ENCODE measurements around the gene ATOH8. TPM values are rescaled to one million over a fixed set of nuclear protein-coding genes. Genes with fewer than 3 reads are reported as not detected.

The ATOH8 gene
- total RNA-seq, 1 experiment from 2014 or later, result 0.81 TPM

- no peak for TF ChIP-seq SP1 (CRISPR knock-in tag; conservative IDR thresholded peaks at IDR 0.05)
- no peak for TF ChIP-seq ZNF396 (CRISPR knock-in tag; IDR thresholded peaks at IDR 0.05; ENCODE audit: borderline replicate concordance)
- no peak for TF ChIP-seq JAZF1 (CRISPR knock-in tag; IDR thresholded peaks at IDR 0.05)
- no peak for TF ChIP-seq CDX4 (CRISPR knock-in tag; IDR thresholded peaks at IDR 0.05; ENCODE audit: borderline replicate concordance)
- TF ChIP-seq KAT7 (CRISPR knock-in tag; IDR thresholded peaks at IDR 0.05; ENCODE audit: borderline replicate concordance), result no peak
These were observed 10.0 kb downstream of the ATOH8 start (continued) for GRCh38 chr2:85763831-85764230.

GRCh38 chr2:85765081-85765731, 11.4 kb downstream of the ATOH8 start:
- Mint-ChIP-seq H3K4me1 (peaks cover 56% of the 10 kb centered on the region), H3K27me3 (ENCODE audit: low read depth) (peaks cover 47% of the 10 kb centered on the region), H3K4me3 (peak overlapping the region; percentile 67), H3K9me3 (no peaks in the 10 kb centered on the region), H3K27ac (no peak overlapping the region), H3K36me3 (no peaks in the 10 kb centered on the region)
- ChIA-PET POLR2A (no interaction called here), CTCF (interaction anchor here (0.9 to 8.7 kb wide), 3 partner anchors 13 to 48 kb away, joined by 4 to 64 read pairs (median 9); partner anchors contain the start of gene ATOH8)
- ATAC-seq (peak; percentile 52), DNase-seq (ENCODE audit: low spot score) (peak; percentile 63)
- no peak for TF ChIP-seq ZNF396 (CRISPR knock-in tag; IDR thresholded peaks at IDR 0.05; ENCODE audit: borderline replicate concordance)
- no peak for TF ChIP-seq PRRX2 (CRISPR knock-in tag; IDR thresholded peaks at IDR 0.05)
- peak; percentile 77 for TF ChIP-seq ZNF281 (CRISPR knock-in tag; IDR thresholded peaks at IDR 0.05)
- 0 out of 2 replicates have a peak, but pooled peaks have one; percentile 39 for TF ChIP-seq TP53 (CRISPR knock-in tag; IDR thresholded peaks at IDR 0.05)
- TF ChIP-seq SP1 (CRISPR knock-in tag; conservative IDR thresholded peaks at IDR 0.05), result no peak

GRCh38 chr2:85766229-85766628, 12.4 kb downstream of the ATOH8 start:
- POLR2A ChIA-PET, result interaction anchor here (0.6 to 1.0 kb wide), 3 partner anchors 11 to 388 kb away, joined by 3 to 5 read pairs (median 4); partner anchors contain the start of gene ATOH8
- peaks cover 61% of the 10 kb centered on the region for H3K4me1 Mint-ChIP-seq
- no peak overlapping the region for H3K27ac Mint-ChIP-seq
- peak overlapping the region; percentile 67 for H3K4me3 Mint-ChIP-seq
- H3K9me3 Mint-ChIP-seq, result no peaks in the 10 kb centered on the region
- DNase-seq (ENCODE audit: low spot score), result no peak
- CTCF ChIA-PET, result interaction anchor here (0.6 to 8.7 kb wide), 4 partner anchors 14 to 463 kb away, joined by 3 to 64 read pairs (median 6); partner anchors contain the start of gene ATOH8
- no peak for ATAC-seq
- no peaks in the 10 kb centered on the region for H3K36me3 Mint-ChIP-seq
- H3K27me3 Mint-ChIP-seq (ENCODE audit: low read depth), result peaks cover 48% of the 10 kb centered on the region
- TF ChIP-seq FOXP4 (CRISPR knock-in tag; IDR thresholded peaks at IDR 0.05), result no peak
- no peak for TF ChIP-seq EMX1 (CRISPR knock-in tag; IDR thresholded peaks at IDR 0.05)
- no peak for TF ChIP-seq HMGXB4 (CRISPR knock-in tag; IDR thresholded peaks at IDR 0.05)
- TF ChIP-seq GTF2I (CRISPR knock-in tag; conservative IDR thresholded peaks at IDR 0.05), result no peak
- no peak for TF ChIP-seq ATF2 (CRISPR knock-in tag; IDR thresholded peaks at IDR 0.05; ENCODE audit: borderline replicate concordance, low read depth)
- TF ChIP-seq MLX (CRISPR knock-in tag; IDR thresholded peaks at IDR 0.05), result no peak
- no peak for TF ChIP-seq GABPB1 (CRISPR knock-in tag; IDR thresholded peaks at IDR 0.05)
- TF ChIP-seq ZNF317 (CRISPR knock-in tag; IDR thresholded peaks at IDR 0.05; ENCODE audit: borderline replicate concordance, low read depth), result no peak
- no peak for TF ChIP-seq E2F1 (CRISPR knock-in tag; IDR thresholded peaks at IDR 0.05)
